ENCODE measurements around the gene DAPK1. TPM values are rescaled to one million over a fixed set of nuclear protein-coding genes. Genes with fewer than 3 reads are reported as not detected.
"Not testable (repeated sequence)": the region's sequence is repeated elsewhere in the genome, so short reads cannot be mapped to it uniquely, and the experiment has no call there.

The DAPK1 gene
- polyA plus RNA-seq, 1 donor from 2014 or later: 45.0 TPM

DNA sequence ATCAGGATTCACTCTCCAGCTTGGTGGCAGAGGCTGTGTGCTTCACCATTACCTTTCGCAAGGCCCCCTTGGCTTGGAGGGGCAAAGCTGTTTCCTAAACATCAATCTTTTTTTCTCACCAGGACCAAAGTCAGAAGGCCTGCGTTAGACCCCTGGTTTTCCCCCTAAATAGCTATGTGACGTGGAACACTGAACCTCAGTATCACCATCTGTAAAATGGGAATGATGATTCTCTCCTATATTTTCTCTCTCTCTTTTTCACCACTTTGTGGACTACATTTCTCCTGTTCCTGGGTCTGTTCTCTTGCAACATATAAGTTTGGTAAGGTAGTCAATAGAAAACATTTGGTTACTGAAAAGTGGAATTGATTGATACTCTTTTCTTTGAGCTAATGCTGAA, 50.5 kb downstream of the DAPK1 start:
- Histone ChIP-seq H3K4me3 (ENCODE audit: low read length) (no peak overlapping the region), H3K27ac (ENCODE audit: low read length) (no peak overlapping the region)

DNA sequence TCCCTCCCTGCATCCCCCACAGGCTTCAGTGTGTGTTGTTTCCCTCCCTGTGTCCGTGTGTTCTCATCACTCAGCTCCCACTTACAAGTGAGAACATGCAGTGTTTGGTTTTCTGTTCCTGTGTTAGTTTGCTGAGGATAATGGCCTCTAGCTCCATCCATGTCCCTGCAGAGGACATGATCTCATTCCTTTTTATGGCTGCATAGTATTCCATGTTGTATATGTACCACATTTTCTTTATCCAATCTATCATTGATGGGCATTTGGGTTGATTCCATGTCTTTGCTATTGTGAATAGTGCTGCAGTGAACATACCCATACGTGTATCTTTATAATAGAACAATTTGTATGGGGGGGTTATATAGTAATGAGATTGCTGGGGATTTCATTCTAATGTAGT, 51.4 kb downstream of the DAPK1 start:
- H3K36me3 ChIP-seq (ENCODE audit: insufficient read depth, low read length); H3K9me2 ChIP-seq (ENCODE audit: insufficient read depth, low read length); H4K20me1 ChIP-seq (ENCODE audit: insufficient read depth); H3K27ac ChIP-seq (ENCODE audit: low read length); H3K9me3 ChIP-seq (ENCODE audit: low read length); H3K4me2 ChIP-seq (ENCODE audit: low read length); H3K27me3 ChIP-seq (ENCODE audit: insufficient read depth, low read depth, low read length); H3K9ac ChIP-seq (ENCODE audit: low read length); H2AFZ ChIP-seq (ENCODE audit: low read depth, low read length); H3K4me3 ChIP-seq (ENCODE audit: low read length); H3K79me2 ChIP-seq (replicated peaks; ENCODE audit: insufficient read depth, low read length); H3F3A ChIP-seq (ENCODE audit: insufficient read depth, low read length, poor library complexity, severe bottlenecking): not testable (repeated sequence)

More for the DNA sequence above, 50.5 kb downstream of the DAPK1 start:
- TF ChIP-seq, protein P1, sequence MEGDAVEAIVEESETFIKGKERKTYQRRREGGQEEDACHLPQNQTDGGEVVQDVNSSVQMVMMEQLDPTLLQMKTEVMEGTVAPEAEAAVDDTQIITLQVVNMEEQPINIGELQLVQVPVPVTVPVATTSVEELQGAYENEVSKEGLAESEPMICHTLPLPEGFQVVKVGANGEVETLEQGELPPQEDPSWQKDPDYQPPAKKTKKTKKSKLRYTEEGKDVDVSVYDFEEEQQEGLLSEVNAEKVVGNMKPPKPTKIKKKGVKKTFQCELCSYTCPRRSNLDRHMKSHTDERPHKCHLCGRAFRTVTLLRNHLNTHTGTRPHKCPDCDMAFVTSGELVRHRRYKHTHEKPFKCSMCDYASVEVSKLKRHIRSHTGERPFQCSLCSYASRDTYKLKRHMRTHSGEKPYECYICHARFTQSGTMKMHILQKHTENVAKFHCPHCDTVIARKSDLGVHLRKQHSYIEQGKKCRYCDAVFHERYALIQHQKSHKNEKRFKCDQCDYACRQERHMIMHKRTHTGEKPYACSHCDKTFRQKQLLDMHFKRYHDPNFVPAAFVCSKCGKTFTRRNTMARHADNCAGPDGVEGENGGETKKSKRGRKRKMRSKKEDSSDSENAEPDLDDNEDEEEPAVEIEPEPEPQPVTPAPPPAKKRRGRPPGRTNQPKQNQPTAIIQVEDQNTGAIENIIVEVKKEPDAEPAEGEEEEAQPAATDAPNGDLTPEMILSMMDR (IDR thresholded peaks at IDR 0.05; ENCODE audit: poor library complexity, severe bottlenecking): no peak
- TF ChIP-seq MXI1 (conservative IDR thresholded peaks at IDR 0.05; ENCODE audit: poor library complexity, severe bottlenecking) (no peak), TAF1 (IDR thresholded peaks at IDR 0.05; ENCODE audit: low read depth) (no peak), EZH2 (IDR thresholded peaks at IDR 0.05; ENCODE audit: borderline replicate concordance, insufficient read depth, low read length, poor library complexity, severe bottlenecking) (no peak), RAD21 (conservative IDR thresholded peaks at IDR 0.05) (no peak), EP300 (conservative IDR thresholded peaks at IDR 0.05; ENCODE audit: poor library complexity, severe bottlenecking) (no peak), SMC3 (conservative IDR thresholded peaks at IDR 0.05; ENCODE audit: poor library complexity) (no peak), POLR2AphosphoS5 (IDR thresholded peaks at IDR 0.05) (no peak)
- TF ChIP-seq, protein P2, sequence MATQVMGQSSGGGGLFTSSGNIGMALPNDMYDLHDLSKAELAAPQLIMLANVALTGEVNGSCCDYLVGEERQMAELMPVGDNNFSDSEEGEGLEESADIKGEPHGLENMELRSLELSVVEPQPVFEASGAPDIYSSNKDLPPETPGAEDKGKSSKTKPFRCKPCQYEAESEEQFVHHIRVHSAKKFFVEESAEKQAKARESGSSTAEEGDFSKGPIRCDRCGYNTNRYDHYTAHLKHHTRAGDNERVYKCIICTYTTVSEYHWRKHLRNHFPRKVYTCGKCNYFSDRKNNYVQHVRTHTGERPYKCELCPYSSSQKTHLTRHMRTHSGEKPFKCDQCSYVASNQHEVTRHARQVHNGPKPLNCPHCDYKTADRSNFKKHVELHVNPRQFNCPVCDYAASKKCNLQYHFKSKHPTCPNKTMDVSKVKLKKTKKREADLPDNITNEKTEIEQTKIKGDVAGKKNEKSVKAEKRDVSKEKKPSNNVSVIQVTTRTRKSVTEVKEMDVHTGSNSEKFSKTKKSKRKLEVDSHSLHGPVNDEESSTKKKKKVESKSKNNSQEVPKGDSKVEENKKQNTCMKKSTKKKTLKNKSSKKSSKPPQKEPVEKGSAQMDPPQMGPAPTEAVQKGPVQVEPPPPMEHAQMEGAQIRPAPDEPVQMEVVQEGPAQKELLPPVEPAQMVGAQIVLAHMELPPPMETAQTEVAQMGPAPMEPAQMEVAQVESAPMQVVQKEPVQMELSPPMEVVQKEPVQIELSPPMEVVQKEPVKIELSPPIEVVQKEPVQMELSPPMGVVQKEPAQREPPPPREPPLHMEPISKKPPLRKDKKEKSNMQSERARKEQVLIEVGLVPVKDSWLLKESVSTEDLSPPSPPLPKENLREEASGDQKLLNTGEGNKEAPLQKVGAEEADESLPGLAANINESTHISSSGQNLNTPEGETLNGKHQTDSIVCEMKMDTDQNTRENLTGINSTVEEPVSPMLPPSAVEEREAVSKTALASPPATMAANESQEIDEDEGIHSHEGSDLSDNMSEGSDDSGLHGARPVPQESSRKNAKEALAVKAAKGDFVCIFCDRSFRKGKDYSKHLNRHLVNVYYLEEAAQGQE (IDR thresholded peaks at IDR 0.05; ENCODE audit: borderline replicate concordance): no peak
- Histone ChIP-seq H3F3A (ENCODE audit: insufficient read depth, low read length, poor library complexity, severe bottlenecking) (no peaks in the 10 kb centered on the region), H3K36me3 (ENCODE audit: insufficient read depth, low read length) (peaks cover 4% of the 10 kb centered on the region), H4K20me1 (ENCODE audit: insufficient read depth) (no peaks in the 10 kb centered on the region), H3K9ac (ENCODE audit: low read length) (no peak overlapping the region), H3K4me2 (ENCODE audit: low read length) (no peak overlapping the region), H3K27me3 (ENCODE audit: insufficient read depth, low read depth, low read length) (no peaks in the 10 kb centered on the region), H3K79me2 (replicated peaks; ENCODE audit: insufficient read depth, low read length) (peaks cover 4% of the 10 kb centered on the region), H3K9me3 (ENCODE audit: low read length) (no peaks in the 10 kb centered on the region), H3K9me2 (ENCODE audit: insufficient read depth, low read length) (no peaks in the 10 kb centered on the region), H2AFZ (ENCODE audit: low read depth, low read length) (no peak overlapping the region)

DNA sequence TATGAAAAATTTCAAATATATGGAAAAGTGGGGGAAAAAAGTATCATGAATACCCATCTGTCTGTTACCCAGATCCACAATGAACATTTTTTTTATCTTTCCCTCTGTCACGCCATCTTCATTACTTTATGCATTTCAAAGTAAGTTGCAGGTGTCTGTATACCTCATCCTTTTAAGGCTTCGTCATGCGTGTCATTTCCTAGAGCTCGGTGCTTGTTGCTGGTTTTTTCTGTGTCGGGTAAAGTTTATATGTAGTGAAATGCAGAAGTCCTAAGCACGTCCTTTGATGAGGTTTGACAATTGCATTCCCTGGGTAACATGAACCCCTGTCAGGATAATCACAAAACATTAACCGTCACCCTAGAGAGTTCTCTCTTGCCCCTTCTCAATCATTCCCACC, 52.1 kb downstream of the DAPK1 start:
- peaks cover 4% of the 10 kb centered on the region for H3K36me3 ChIP-seq (ENCODE audit: insufficient read depth, low read length)
- no peaks in the 10 kb centered on the region for H3K9me2 ChIP-seq (ENCODE audit: insufficient read depth, low read length)
- no peaks in the 10 kb centered on the region for H3F3A ChIP-seq (ENCODE audit: insufficient read depth, low read length, poor library complexity, severe bottlenecking)
- H2AFZ ChIP-seq (ENCODE audit: low read depth, low read length): no peak overlapping the region
- TF ChIP-seq TAF1 (IDR thresholded peaks at IDR 0.05; ENCODE audit: low read depth): no peak
- TF ChIP-seq EZH2 (IDR thresholded peaks at IDR 0.05; ENCODE audit: borderline replicate concordance, insufficient read depth, low read length, poor library complexity, severe bottlenecking): no peak
- TF ChIP-seq MXI1 (conservative IDR thresholded peaks at IDR 0.05; ENCODE audit: poor library complexity, severe bottlenecking): no peak
- no peak for TF ChIP-seq SMC3 (conservative IDR thresholded peaks at IDR 0.05; ENCODE audit: poor library complexity)
- no peak for TF ChIP-seq POLR2AphosphoS5 (IDR thresholded peaks at IDR 0.05)
- TF ChIP-seq RAD21 (conservative IDR thresholded peaks at IDR 0.05): no peak
- TF ChIP-seq, protein P2 (IDR thresholded peaks at IDR 0.05; ENCODE audit: borderline replicate concordance): no peak
- no peak for TF ChIP-seq EP300 (conservative IDR thresholded peaks at IDR 0.05; ENCODE audit: poor library complexity, severe bottlenecking)
- TF ChIP-seq, protein P1 (IDR thresholded peaks at IDR 0.05; ENCODE audit: poor library complexity, severe bottlenecking): no peak
- no peak overlapping the region for H3K9ac ChIP-seq (ENCODE audit: low read length)
- no peaks in the 10 kb centered on the region for H3K9me3 ChIP-seq (ENCODE audit: low read length)
- peaks cover 4% of the 10 kb centered on the region for H3K79me2 ChIP-seq (replicated peaks; ENCODE audit: insufficient read depth, low read length)
- no peak overlapping the region for H3K27ac ChIP-seq (ENCODE audit: low read length)
- no peaks in the 10 kb centered on the region for H4K20me1 ChIP-seq (ENCODE audit: insufficient read depth)
- no peak overlapping the region for H3K4me2 ChIP-seq (ENCODE audit: low read length)
- H3K4me3 ChIP-seq (ENCODE audit: low read length): no peak overlapping the region
- H3K27me3 ChIP-seq (ENCODE audit: insufficient read depth, low read depth, low read length): no peaks in the 10 kb centered on the region
